K562 (cell line): ENCODE results near the gene HOPX. TPM values are rescaled to one million over a fixed set of nuclear protein-coding genes. Genes with fewer than 3 reads are reported as not detected.

Experiments
- ATAC-seq: fragments of 200-7000 bp; cut with Tn5 transposase; 3 replicates; pipeline ENCODE4 v1.9.1; 2020; ENCODE audit warnings: moderate library complexity
- BruUV-seq: library from RNA; stranded (reverse); fragments of 400-500 nt; replicated peaks from 2 replicates; lab custom pipeline; 2021; lab: Mats Ljungman, UMichigan
- CTCF ChIA-PET: fragments of 300-600 bp; formaldehyde crosslinking; extraction: SDS; loops from one replicate; lab custom pipeline; 2021; ENCODE audit warnings: low intra/inter-chr PET ratio; lab: Yijun Ruan, JAX
- POLR2A ChIA-PET: fragments of 300-600, 350-650 bp; sonication (Branson Sonifier 250); formaldehyde crosslinking; extraction: SDS; loops from one replicate; lab custom pipeline; 2021; ENCODE audit warnings: antibody characterized with exemption, inconsistent platforms; lab: Yijun Ruan, JAX
- DNase-seq, 4 experiments: peaks; one replicate each; pipeline versions ENCODE4 v3.0.0 to v3.0.0-alpha.2; 2011 to 2018; ENCODE audit warnings: low spot score in 3 of 4, mixed read lengths in 3 of 4; ENCODE audit errors: extremely low read depth in 1 of 4
- FAIRE-seq: peaks from 2 replicates; lab custom pipeline; 2011; peaks lifted over from hg19 to GRCh38; lab: Jason Lieb, UNC
- H2AFZ ChIP-seq: 2 replicates; pipeline ENCODE4 v1.6.0; 2011; ENCODE audit warnings: low read depth, low read length, control low read depth, inconsistent platforms
- H3K27ac ChIP-seq: fragments of 200-600 bp; 3 replicates; pipeline ENCODE4 v1.8.0; 2011; ENCODE audit warnings: low read depth, mild to moderate bottlenecking, control low read depth, inconsistent platforms, low read length, moderate library complexity, mixed read lengths; ENCODE audit errors: extremely low read depth
- H3K27me3 ChIP-seq, 2 experiments: fragments of 300-600 bp in 1 of 2; 2 replicates in 1 of 2; 3 replicates in 1 of 2; pipeline versions ENCODE4 v1.6.0 to v1.8.0; 2011; ENCODE audit warnings: inconsistent platforms in 2 of 2, low read length in 2 of 2, mild to moderate bottlenecking in 1 of 2, mixed read lengths in 1 of 2, moderate library complexity in 1 of 2; ENCODE audit not compliant: control insufficient read depth in 2 of 2, insufficient read depth in 2 of 2
- H3K36me3 ChIP-seq: fragments of 300-600 bp; 3 replicates; pipeline ENCODE4 v1.8.0; 2011; ENCODE audit warnings: mild to moderate bottlenecking, low read length, inconsistent platforms; ENCODE audit not compliant: control insufficient read depth, insufficient read depth
- H3K4me1 ChIP-seq, 2 experiments: fragments of 200-600 bp in 1 of 2; replicated peaks in 1 of 2; 2 replicates in 1 of 2; 3 replicates in 1 of 2; pipeline versions ENCODE4 v1.5.1 to v1.8.0; 2011; ENCODE audit warnings: inconsistent platforms in 2 of 2, low read length in 2 of 2, mild to moderate bottlenecking in 1 of 2, mixed read lengths in 1 of 2, moderate library complexity in 1 of 2; ENCODE audit not compliant: control insufficient read depth in 2 of 2, insufficient read depth in 2 of 2
- H3K4me2 ChIP-seq: 2 replicates; pipeline ENCODE4 v1.6.1; 2011; ENCODE audit warnings: low read length, control low read depth, inconsistent platforms, mixed read lengths; ENCODE audit not compliant: insufficient read depth
- H3K4me3 ChIP-seq: fragments of 200-600 bp; sonication (generic), shearing (Covaris generic); 2 replicates; pipeline ENCODE4 v1.5.1; 2016; ENCODE audit warnings: control low read depth, inconsistent platforms
- H3K79me2 ChIP-seq: fragments of 200-600 bp; 3 replicates; pipeline ENCODE4 v1.8.0; 2011; ENCODE audit warnings: low read length, inconsistent platforms; ENCODE audit not compliant: control insufficient read depth, insufficient read depth
- H3K9ac ChIP-seq, 2 experiments: 2 replicates each; pipeline versions ENCODE4 v1.6.0 to v1.6.1; 2011; ENCODE audit warnings: low read depth in 2 of 2, low read length in 2 of 2, control low read depth in 1 of 2, inconsistent platforms in 1 of 2, mild to moderate bottlenecking in 1 of 2, mixed read lengths in 1 of 2; ENCODE audit not compliant: insufficient read depth in 1 of 2
- H3K9me1 ChIP-seq: one replicate; pipeline ENCODE4 v1.6.0; 2011; ENCODE audit warnings: inconsistent platforms, mild to moderate bottlenecking, low read length, moderate library complexity; ENCODE audit not compliant: control insufficient read depth, insufficient read depth
- H3K9me3 ChIP-seq: replicated peaks from 2 replicates; pipeline ENCODE4 v1.5.1; 2011; ENCODE audit warnings: low read depth, low read length, inconsistent platforms; ENCODE audit not compliant: control insufficient read depth, insufficient read depth
- H4K20me1 ChIP-seq: replicated peaks from 2 replicates; pipeline ENCODE4 v1.6.1; 2011; ENCODE audit warnings: low read length, inconsistent platforms, mixed read lengths; ENCODE audit not compliant: control insufficient read depth, insufficient read depth
- CEBPG ChIP-seq, 3 experiments: fragments of 200-800 bp in 1 of 3; sonication (Bioruptor generic) in 1 of 3; sonication (generic) in 1 of 3; formaldehyde crosslinking in 1 of 3; IDR thresholded peaks in 2 of 3; conservative IDR thresholded peaks in 1 of 3; 2 replicates each; pipeline versions ENCODE4 v1.6.1 to v1.8.0; 2016 to 2022; ENCODE audit warnings: missing compliant biosample characterization in 2 of 3, missing genetic modification characterization in 2 of 3, mild to moderate bottlenecking in 1 of 3, missing genetic modification reagents in 1 of 3
- FUS ChIP-seq: fragments of 200-400 bp; formaldehyde crosslinking; optimal IDR thresholded peaks from 2 replicates; pipeline ENCODE3; 2017; ENCODE audit warnings: low read depth, low read length
- ZNF175 ChIP-seq: fragments of 200-800 bp; sonication (Bioruptor generic); IDR thresholded peaks from 2 replicates; pipeline ENCODE4 v1.6.1; 2016; ENCODE audit warnings: low read depth, mild to moderate bottlenecking, missing genetic modification characterization, missing compliant biosample characterization
- ZNF280A ChIP-seq: fragments of 450-650 bp; IDR thresholded peaks from 2 replicates; pipeline ENCODE4 v1.6.1; 2018; ENCODE audit warnings: mild to moderate bottlenecking, low read depth; ENCODE audit not compliant: partially characterized antibody
- WGBS: fragments of 100-300 bp; shearing (Covaris generic); methylation state at CpG from one replicate; pipeline ENCODE4 v1.1.6; 2016; ENCODE audit warnings: low coverage, mixed read lengths; ENCODE audit not compliant: insufficient coverage; ENCODE audit errors: missing lambda C conversion rate; 5-methylcytosine and 5-hydroxymethylcytosine counted together
- in situ Hi-C: fragments of 300-500 bp; cut with MboI; formaldehyde crosslinking; loops from 4 replicates; pipeline ENCODE4 v1.15.0; 2018; ENCODE audit warnings: inconsistent platforms, mixed read lengths
- intact Hi-C: fragments of 100-400 bp; cut with micrococcal nuclease; formaldehyde crosslinking; loops from 2 replicates; pipeline ENCODE4 v1.14.2; 2022
- polyA plus RNA-seq, 8 experiments: library from polyadenylated mRNA; depleted of rRNA in 4 of 8; stranded (reverse) in 5 of 8; unstranded in 3 of 8; fragments of >200 nt; fragmentation: Nextera tagmentation in 2 of 8; fragmentation: Illumina TruSeq in 1 of 8; extraction: Ambion mirVana in 2 of 8; extraction: Trizol in 1 of 8; gene quantifications; 2 replicates each; pipeline versions ENCODE4 v1.2.1 to v1.2.3, GENCODE V29; 2011 to 2014; ENCODE audit warnings: inconsistent platforms in 1 of 8, missing spikeins in 1 of 8
- total RNA-seq, 7 experiments: library from RNA; depleted of rRNA in 6 of 7; stranded (reverse); fragments of >200 nt in 6 of 7; fragmentation: Illumina TruSeq in 2 of 7; extraction: Trizol in 2 of 7; gene quantifications; 2 replicates each; pipeline versions ENCODE4 v1.2.1 to v1.2.3, GENCODE V29; 2011 to 2021; ENCODE audit warnings: low replicate concordance in 1 of 7

Gene HOPX
- total and polyA plus RNA-seq, 9 of the 15 experiments (the other 6 are each of a cell fraction or from before 2014, with no cell fraction given) = 0.24 TPM; not detected in 8

DNA sequence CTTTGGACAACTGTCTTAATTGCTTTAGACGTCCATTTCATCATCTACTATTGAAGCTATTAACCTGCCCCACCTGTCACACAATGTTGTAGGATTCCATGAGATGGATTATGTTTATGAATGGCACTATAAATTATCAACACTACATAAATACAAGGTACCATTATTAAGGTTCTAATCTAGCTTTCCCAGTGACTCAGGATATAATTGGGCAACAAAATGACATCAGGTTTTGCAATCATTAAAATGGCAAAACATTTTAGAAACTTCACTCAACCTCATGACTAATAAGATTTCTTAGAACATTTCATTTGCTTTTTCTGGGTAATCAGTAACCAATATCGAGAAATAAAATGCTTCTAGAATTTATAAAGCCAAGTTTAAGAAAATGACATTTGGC, 9.2 kb downstream of the HOPX start:
- BruUV-seq = no TSS peak
- POLR2A ChIA-PET = interaction anchor here (1.9 kb wide), 1 partner anchor 8 kb away, joined by 5 read pairs; no protein-coding TSS in a partner anchor
- H3K9ac ChIP-seq = no peak overlapping the region
- TF ChIP-seq FUS = no peak
- no peak for TF ChIP-seq ZNF175
- TF ChIP-seq ZNF280A = no peak
- TF ChIP-seq CEBPG (CRISPR knock-in tag; IDR thresholded peaks at IDR 0.05) = no peak
- TF ChIP-seq CEBPG (tag; conservative IDR thresholded peaks at IDR 0.05 in 1 of 2, IDR thresholded peaks at IDR 0.05 in 1 of 2) = peak in 1 of 2 experiments; percentile 39; a peak in 1 of 4 replicates
- peaks cover 0 to 5% of the 10 kb centered on the region in 2 experiments; a peak in 2 of 5 replicates for H3K27me3 ChIP-seq
- no peaks in the 10 kb centered on the region for H4K20me1 ChIP-seq
- ATAC-seq (no peak), FAIRE-seq (no peak), DNase-seq (no peak)
- no peak overlapping the region for H2AFZ ChIP-seq
- H3K9me1 ChIP-seq = no peaks in the 10 kb centered on the region
- H3K9me3 ChIP-seq = peaks cover 2% of the 10 kb centered on the region; the same call in 1 of the 2 replicates
- H3K4me2 ChIP-seq = no peak overlapping the region
- no peaks in the 10 kb centered on the region for H3K4me1 ChIP-seq
- CTCF ChIA-PET = no interaction called here
- no peaks in the 10 kb centered on the region for H3K36me3 ChIP-seq
- H3K4me3 ChIP-seq = no peak overlapping the region
- 2% methylated on average over 2 of the region's 2 CpGs for WGBS
- in situ Hi-C loops (no loop called here), intact Hi-C loops (no loop called here)
- H3K27ac ChIP-seq = no peak overlapping the region
- H3K79me2 ChIP-seq = no peaks in the 10 kb centered on the region
